ENCODE measurements around the gene CSF3. TPM values are rescaled to one million over a fixed set of nuclear protein-coding genes. Genes with fewer than 3 reads are reported as not detected.

CSF3 gene
- polyA plus RNA-seq, 1 donor from 2014 or later: not detected

DNA sequence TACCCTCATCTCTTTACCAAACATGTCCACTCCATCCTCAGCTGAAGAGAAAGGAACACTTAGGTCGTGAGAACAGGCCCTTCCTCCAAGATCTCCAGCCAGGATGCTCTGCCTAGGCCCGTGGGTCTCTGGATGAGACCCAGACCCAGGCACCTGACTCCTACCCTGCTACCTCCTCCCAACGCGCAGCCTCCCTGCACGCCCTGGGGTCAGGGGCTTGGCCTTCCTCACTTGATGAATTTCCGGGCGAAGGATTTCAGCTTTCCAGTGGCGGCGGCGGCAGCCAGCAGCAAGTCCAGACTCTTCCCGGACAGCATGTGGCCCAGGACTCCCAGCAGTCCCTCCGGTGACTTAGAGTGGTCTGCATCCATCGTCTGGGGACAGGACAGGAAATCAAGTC is 13.4 kb downstream of the CSF3 start:
- TF ChIP-seq SMC3 (conservative IDR thresholded peaks at IDR 0.05; ENCODE audit: poor library complexity) (no peak), REST (IDR thresholded peaks at IDR 0.05; ENCODE audit: borderline replicate concordance) (no peak), MXI1 (conservative IDR thresholded peaks at IDR 0.05; ENCODE audit: poor library complexity, severe bottlenecking) (no peak), POLR2AphosphoS5 (IDR thresholded peaks at IDR 0.05) (no peak), RAD21 (conservative IDR thresholded peaks at IDR 0.05) (no peak), EZH2 (IDR thresholded peaks at IDR 0.05; ENCODE audit: borderline replicate concordance, insufficient read depth, low read length, poor library complexity, severe bottlenecking) (no peak), EP300 (conservative IDR thresholded peaks at IDR 0.05; ENCODE audit: poor library complexity, severe bottlenecking) (no peak), TAF1 (IDR thresholded peaks at IDR 0.05; ENCODE audit: low read depth) (no peak)
- TF ChIP-seq, protein P1, sequence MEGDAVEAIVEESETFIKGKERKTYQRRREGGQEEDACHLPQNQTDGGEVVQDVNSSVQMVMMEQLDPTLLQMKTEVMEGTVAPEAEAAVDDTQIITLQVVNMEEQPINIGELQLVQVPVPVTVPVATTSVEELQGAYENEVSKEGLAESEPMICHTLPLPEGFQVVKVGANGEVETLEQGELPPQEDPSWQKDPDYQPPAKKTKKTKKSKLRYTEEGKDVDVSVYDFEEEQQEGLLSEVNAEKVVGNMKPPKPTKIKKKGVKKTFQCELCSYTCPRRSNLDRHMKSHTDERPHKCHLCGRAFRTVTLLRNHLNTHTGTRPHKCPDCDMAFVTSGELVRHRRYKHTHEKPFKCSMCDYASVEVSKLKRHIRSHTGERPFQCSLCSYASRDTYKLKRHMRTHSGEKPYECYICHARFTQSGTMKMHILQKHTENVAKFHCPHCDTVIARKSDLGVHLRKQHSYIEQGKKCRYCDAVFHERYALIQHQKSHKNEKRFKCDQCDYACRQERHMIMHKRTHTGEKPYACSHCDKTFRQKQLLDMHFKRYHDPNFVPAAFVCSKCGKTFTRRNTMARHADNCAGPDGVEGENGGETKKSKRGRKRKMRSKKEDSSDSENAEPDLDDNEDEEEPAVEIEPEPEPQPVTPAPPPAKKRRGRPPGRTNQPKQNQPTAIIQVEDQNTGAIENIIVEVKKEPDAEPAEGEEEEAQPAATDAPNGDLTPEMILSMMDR (IDR thresholded peaks at IDR 0.05; ENCODE audit: poor library complexity, severe bottlenecking): no peak
- Histone ChIP-seq H3K27ac (ENCODE audit: low read length) (no peak overlapping the region), H3K9me3 (ENCODE audit: low read length) (no peaks in the 10 kb centered on the region), H3F3A (ENCODE audit: insufficient read depth, low read length, poor library complexity, severe bottlenecking) (no peaks in the 10 kb centered on the region), H3K27me3 (ENCODE audit: insufficient read depth, low read depth, low read length) (no peaks in the 10 kb centered on the region), H3K36me3 (ENCODE audit: insufficient read depth, low read length) (no peaks in the 10 kb centered on the region), H3K9ac (ENCODE audit: low read length) (no peak overlapping the region), H2AFZ (ENCODE audit: low read depth, low read length) (no peak overlapping the region), H3K9me2 (ENCODE audit: insufficient read depth, low read length) (no peaks in the 10 kb centered on the region), H3K4me3 (ENCODE audit: low read length) (no peak overlapping the region), H4K20me1 (ENCODE audit: insufficient read depth) (no peaks in the 10 kb centered on the region), H3K79me2 (replicated peaks; ENCODE audit: insufficient read depth, low read length) (no peaks in the 10 kb centered on the region), H3K4me2 (ENCODE audit: low read length) (no peak overlapping the region)

DNA sequence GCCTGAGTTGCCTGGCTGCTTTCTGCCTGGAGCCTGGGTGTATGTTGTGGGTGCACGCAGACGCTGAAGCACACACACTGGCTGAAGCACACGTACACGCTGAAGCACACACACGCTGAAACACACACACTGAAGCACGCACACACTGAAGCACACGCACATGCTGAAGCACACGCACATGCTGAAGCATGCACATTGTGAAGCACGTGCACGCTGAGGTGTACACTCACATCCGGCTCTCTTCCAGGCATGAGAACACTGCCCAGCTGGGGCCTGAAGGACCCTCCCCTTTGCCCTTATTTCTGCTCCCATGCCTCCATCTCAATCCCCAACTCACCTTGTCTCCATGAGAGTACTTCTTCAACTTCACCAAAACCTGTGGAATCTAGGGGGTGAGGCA is 16.5 kb downstream of the CSF3 start:
- Histone ChIP-seq H3K9me2 (ENCODE audit: insufficient read depth, low read length) (no peaks in the 10 kb centered on the region), H3K4me3 (ENCODE audit: low read length) (no peak overlapping the region), H3F3A (ENCODE audit: insufficient read depth, low read length, poor library complexity, severe bottlenecking) (no peaks in the 10 kb centered on the region), H3K9ac (ENCODE audit: low read length) (no peak overlapping the region), H3K27ac (ENCODE audit: low read length) (no peak overlapping the region), H3K9me3 (ENCODE audit: low read length) (no peaks in the 10 kb centered on the region), H3K36me3 (ENCODE audit: insufficient read depth, low read length) (no peaks in the 10 kb centered on the region), H3K79me2 (replicated peaks; ENCODE audit: insufficient read depth, low read length) (no peaks in the 10 kb centered on the region), H2AFZ (ENCODE audit: low read depth, low read length) (no peak overlapping the region), H3K27me3 (ENCODE audit: insufficient read depth, low read depth, low read length) (no peaks in the 10 kb centered on the region), H3K4me2 (ENCODE audit: low read length) (no peak overlapping the region), H4K20me1 (ENCODE audit: insufficient read depth) (no peaks in the 10 kb centered on the region)
- TF ChIP-seq TAF1 (IDR thresholded peaks at IDR 0.05; ENCODE audit: low read depth) (no peak), SMC3 (conservative IDR thresholded peaks at IDR 0.05; ENCODE audit: poor library complexity) (no peak)

All from neural cell (in vitro differentiated cells).